Stimulated activated CD4-positive, alpha-beta T cell treated with anti-CD3 and anti-CD28 coated beads, Interleukin-1b, Interleukin-23, amount 100 ng/mL, for 1 hour (primary cell): ENCODE measurements around the gene GATB.
"Not testable (repeated sequence)": the region's sequence is repeated elsewhere in the genome, so short reads cannot be mapped to it uniquely, and the experiment has no call there.

Source experiments
- DNase-seq, 2 donors: peaks; one replicate each; pipeline ENCODE4 v3.0.0-alpha.2; 2020; ENCODE audit warnings: low read depth in 2 of 2

The GATB gene

GRCh38 chr4:151785484-151786157 lies 24.8 kb upstream of the GATB start:
- no peak for DNase-seq

- no peak for DNase-seq
Observed at GRCh38 chr4:151784706-151785105, 23.9 kb upstream of the GATB start.

DNA sequence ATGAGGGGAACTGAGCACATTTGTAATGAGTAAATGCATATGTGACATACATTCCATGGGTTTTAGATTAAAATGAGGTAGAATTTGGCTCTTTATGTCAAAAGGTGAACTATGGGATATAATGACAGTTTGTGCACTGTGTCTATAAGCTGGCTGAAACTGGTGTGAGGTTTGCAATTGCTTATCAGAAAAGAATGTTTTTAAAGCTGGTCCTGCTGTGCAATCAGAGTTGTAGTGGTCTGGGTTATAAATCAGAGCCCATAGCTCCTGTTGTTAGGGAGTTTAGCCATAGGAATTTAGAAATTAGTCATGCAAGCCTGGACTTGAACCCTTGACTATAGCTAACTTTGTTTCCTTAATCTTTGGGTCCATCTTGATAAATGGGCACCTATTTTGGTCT lies 23.1 kb upstream of the GATB start:
- no peak for DNase-seq

DNA sequence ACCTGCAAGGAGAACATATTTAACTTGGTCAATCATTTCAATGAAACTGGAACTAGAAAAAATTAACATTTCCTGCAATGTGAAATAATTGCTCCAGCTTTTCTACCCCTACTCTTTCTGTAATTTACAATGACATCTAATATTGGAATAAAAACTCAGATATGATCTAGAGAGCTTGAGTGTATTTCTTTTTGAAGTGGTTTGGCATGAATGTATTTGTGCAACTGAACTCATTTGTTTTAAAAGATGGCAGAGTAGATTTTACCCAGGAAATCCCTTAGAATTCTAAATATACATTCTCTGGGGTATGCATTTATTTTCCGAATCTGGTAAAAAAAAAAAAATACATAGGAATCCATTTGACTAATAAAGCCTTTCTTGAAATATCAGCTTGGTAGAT lies 21.5 kb upstream of the GATB start:
- DNase-seq = no peak

DNA sequence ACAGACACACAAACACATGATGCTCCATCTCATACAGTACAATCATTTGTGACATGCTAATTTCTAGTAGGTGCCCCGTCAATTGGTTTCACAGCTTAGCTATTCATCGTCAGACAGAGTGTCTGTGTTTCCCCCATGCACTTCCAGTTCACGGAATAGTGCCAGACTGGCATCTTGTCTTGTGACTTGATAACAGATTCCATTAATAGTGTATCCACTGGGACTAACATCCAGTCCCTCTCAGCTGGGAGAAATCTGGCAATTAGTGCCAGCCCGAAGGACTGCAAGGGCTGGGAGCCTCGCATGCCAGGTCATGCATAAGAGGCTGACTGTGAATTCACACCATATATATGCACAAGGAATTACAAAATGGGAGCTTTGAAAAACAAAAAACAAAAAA lies 20.2 kb upstream of the GATB start:
- no peak for DNase-seq

DNA sequence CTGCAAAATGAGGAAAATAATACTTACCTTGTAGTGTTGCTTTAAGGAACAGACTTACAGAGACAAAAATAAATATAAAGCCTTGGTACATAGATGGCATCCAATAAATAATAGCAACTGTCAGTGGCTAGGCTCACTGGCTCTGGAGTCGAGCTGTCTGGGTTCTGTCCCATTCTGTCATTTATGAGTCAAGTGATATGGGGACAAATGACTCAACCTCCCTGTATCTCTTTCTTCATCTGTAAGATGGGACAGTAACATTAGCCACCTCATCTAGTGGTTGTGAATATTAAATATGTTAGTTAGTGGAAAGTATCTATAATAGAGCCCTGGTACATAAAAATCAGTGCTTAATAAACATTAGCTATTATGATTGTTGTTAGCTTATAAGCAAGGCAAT lies 16.7 kb upstream of the GATB start:
- no peak for DNase-seq

GRCh38 chr4:151774324-151774723 lies 13.5 kb upstream of the GATB start:
- DNase-seq = no peak

DNA sequence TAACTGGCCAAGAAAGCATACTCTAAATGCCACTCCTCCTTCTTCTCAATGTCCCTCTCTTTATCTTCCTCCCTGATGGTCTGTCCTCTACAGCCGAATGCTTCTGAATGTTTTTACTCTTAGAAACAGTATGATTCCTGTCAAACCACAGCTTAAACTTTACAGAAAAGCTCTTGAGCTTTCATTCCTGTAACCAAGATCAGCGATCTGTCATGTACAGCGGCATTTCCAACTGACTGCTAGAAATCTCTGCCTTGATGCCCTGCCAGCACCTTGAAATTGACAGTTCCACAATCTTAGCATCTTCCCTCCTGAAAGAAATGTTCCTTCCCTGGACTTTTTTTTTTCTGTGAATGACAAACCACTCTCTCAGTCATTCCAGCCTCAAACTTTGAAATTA lies 11.5 kb upstream of the GATB start:
- DNase-seq = no peak

DNA sequence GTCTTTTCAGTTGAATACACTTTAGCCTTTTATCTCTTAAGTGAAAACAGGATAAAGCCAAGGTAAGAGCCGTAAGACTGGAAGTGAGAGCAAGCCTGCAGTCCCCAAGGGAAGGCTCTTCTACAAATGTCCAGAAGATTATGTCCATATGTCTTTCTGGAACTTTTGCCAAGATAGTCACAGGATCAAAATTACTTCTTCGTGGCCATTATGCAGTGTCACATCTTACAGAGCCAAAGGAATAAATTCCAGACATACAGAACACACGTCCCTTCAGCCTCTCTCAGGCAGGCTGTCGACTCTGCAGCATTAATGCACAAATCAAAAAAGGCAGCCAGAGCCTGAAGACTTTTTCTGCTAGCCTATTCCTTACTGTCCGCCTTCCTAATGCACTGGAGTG lies 10.9 kb upstream of the GATB start:
- no peak for DNase-seq

- DNase-seq = no peak
Observed at GRCh38 chr4:151770154-151770553, 9.3 kb upstream of the GATB start.

DNA sequence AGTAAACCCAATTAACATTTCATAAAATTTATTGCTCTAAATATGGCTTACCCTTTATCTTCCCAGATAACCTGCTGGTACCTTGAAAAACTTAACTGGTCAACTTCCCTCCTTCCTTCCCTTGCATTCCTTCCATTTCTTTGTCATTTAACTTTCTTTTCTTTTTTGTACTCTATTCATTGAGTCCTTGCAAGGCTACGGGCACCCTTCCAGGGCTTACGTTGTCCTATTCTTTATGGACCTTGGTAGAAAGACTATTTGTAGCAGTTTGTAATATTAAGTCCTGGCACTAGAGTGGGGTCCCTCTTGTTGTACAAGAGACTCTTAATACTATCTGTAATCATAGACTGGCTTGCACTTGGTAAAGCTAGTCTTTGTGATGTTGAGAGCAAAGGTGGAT lies 8.0 kb upstream of the GATB start:
- DNase-seq = no peak

- no peak for DNase-seq
Observed at GRCh38 chr4:151766691-151767090, 5.9 kb upstream of the GATB start.

DNA sequence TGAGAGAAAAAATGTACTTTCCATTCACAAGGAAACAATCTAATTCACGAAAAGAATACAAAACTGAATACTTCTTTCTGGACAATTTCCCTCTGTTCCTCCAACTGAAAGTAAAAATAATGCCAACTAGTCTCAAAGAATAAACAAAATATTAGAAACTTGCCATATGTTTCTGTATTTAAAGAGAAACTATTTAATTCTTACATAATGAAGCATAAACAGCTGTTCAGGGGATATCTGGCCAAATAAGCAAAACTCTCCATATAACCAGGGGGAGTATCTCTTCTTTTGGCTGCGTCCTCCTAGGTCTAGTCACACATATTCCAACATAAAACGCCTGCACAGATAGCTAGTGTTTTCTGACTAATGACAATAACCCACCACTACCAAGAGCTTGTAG lies 805 bp downstream of the GATB start:
- no peak for DNase-seq

DNA sequence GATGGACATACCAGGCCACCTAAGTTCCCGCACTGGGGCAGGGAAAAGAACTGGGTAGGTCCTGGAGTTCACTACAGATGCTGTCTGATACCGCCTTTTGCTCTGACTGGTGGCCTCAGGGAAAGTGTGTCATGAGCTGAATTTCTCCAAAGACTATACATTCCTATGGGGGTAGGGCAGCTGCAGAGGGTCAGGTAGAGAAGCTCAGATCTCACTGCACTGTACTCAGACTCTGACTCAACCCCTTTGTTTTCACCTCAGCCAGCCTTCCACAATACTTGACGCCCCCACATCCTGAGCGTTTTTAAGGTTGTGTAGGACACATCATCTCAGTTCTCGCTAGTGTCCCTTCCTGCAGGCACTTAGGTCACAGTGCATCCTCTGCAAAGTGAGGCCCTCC lies 7.8 kb downstream of the GATB start:
- DNase-seq = no peak

DNA sequence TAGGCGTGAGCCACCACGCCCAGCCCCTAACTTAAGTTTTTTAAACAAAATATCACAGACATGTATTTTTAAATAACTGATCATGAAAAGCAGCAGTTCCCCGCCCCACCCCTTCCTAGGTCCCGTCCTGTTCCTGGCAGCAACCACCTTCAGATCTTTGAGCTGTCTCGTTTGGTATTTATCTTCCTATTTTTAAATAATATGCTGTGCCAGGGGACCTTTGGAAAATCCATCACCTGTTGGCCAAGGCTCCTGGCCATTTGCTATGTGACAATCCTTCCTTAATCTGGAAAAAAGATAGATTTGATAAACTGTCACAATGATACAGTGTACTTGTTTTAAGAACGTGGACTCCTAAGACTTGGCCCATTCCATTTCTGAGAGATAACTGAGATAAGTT lies 10.7 kb downstream of the GATB start:
- DNase-seq = no peak

GRCh38 chr4:151745481-151746231 lies 15.2 kb downstream of the GATB start:
- no peak for DNase-seq

GRCh38 chr4:151744614-151745013 lies 16.2 kb downstream of the GATB start:
- no peak for DNase-seq

DNA sequence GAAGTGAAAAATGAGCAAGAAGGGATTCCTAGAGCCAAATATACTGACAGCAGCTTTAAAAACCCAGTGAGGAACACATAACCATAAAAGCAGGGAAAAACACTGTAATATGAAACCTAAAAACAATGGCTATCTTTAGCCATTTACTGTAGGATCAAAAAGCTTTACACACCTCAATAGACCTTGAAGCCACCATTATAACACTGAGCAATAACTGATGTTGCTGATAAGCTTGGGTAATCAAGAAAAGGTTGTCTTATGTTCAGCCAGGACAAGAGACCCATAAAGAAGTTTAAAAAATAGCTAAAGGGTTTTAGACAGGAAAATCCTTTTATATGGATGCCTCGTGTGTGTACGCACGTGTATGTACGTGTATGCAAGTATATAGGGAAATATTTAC lies 16.9 kb downstream of the GATB start:
- DNase-seq = no peak

GRCh38 chr4:151743128-151743854 lies 17.5 kb downstream of the GATB start:
- no peak for DNase-seq

DNA sequence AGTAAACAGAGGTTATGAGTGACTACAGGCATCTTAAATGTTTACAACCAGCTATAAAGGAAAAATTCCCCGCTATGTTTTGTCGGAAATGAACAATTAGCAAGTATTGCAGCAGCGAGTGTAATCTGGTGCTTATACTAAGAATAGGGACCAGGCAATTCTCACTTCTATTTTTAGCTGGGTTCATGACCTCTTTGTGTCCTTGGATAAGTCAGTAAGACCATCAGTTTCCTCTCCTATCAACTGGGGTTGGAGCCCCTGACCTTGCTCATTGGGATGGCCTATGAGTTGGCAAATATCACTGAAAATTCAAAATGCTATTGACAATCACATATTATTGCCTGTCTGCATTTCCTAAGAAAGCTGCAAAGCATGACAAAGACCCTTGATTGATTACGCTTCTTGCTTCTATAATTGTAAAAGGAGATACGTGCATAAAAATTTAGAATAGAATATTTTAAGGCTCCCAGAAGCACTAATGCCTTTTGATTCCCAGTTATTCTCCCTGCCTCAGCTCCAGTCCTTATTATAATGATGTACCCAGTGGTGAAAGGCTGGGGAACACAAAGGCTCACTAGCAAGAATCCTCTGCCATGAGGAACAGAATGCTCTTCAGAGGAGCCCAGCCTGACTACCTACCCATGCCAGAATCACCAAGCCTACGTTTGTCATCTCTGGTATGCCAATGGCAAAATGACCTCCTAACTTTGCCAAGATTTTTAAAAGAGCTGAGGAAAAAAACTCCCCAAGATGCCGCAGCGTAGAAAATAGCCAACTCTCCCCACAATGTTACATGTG lies 21.9 kb downstream of the GATB start:
- DNase-seq = no peak

GRCh38 chr4:151736852-151737251 lies 24.0 kb downstream of the GATB start:
- DNase-seq = not testable (repeated sequence)

DNA sequence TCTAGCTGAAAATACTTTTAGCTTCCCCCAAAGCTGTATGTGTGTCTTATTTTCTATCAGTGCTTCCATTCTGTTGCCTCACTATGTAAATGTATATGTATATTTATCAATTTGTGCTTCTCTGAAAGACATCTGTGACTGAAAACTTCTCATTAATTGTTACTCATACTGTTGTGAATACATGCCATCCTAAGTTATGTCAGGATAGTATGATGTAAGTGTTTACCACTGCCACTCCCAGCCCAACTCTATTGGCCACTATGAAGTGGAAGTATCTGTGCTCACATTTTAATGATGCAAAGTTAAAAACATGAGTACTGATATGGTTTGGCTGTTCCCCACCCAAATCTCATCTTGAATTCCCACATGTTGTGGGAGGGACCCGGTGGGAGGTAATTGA lies 24.4 kb downstream of the GATB start:
- no peak for DNase-seq
